Fibroblast of lung (primary cell): ENCODE results near the gene PPP1R9A.

ENCODE experiments used
- EZH2 ChIP-seq: IDR thresholded peaks from 2 replicates; pipeline ENCODE4 v1.5.1; 2012; ENCODE audit warnings: low read length, control low read depth, mild to moderate bottlenecking; ENCODE audit errors: missing control alignments
- TF ChIP-seq, protein P1 (sequence below), 2 donors: IDR thresholded peaks in 1 of 2; conservative IDR thresholded peaks in 1 of 2; 1 replicate in 1 of 2; 2 replicates in 1 of 2; pipeline ENCODE4 v1.5.1; 2011 to 2012; ENCODE audit warnings: low read length in 2 of 2, control low read depth in 1 of 2, inconsistent platforms in 1 of 2, low read depth in 1 of 2, mild to moderate bottlenecking in 1 of 2

DNA sequence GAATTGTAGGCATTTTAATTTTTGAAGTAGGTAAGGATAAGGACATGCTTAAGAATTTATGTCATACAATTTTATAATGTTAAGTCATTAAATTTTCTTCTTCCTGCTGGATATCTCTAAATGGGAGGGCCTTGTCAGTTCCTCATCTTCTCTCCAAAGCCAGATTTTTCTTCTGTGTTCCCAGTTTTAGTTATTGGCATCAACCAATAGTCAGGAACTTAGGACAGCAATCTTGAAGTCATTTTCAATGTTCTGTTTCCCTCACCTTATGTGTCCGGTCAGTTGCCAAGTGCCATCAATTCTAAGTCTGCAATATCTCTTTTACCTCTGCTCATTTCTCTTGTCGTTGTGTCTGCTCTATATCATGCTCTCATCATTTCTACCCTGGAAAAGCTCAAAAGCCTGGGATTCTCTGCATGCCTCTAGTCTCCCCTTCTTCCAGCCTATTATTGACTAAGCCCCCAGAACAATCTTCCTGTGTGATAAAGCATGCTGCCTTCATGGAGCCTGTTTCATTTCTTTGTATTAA, 145.2 kb downstream of the PPP1R9A start:
- TF ChIP-seq, protein P1, sequence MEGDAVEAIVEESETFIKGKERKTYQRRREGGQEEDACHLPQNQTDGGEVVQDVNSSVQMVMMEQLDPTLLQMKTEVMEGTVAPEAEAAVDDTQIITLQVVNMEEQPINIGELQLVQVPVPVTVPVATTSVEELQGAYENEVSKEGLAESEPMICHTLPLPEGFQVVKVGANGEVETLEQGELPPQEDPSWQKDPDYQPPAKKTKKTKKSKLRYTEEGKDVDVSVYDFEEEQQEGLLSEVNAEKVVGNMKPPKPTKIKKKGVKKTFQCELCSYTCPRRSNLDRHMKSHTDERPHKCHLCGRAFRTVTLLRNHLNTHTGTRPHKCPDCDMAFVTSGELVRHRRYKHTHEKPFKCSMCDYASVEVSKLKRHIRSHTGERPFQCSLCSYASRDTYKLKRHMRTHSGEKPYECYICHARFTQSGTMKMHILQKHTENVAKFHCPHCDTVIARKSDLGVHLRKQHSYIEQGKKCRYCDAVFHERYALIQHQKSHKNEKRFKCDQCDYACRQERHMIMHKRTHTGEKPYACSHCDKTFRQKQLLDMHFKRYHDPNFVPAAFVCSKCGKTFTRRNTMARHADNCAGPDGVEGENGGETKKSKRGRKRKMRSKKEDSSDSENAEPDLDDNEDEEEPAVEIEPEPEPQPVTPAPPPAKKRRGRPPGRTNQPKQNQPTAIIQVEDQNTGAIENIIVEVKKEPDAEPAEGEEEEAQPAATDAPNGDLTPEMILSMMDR (conservative IDR thresholded peaks at IDR 0.05 in 1 of 2, IDR thresholded peaks at IDR 0.05 in 1 of 2; ENCODE audit: low read depth in 1 of 2, low read length in 2 of 2), result no peak
- no peak for TF ChIP-seq EZH2
